Measurements from ENCODE around the gene PPP4R2. TPM values are rescaled to one million over a fixed set of nuclear protein-coding genes. Genes with fewer than 3 reads are reported as not detected.

Gene PPP4R2
- total RNA-seq, 3 donors from 2014 or later = 71.5 to 77.5 (median 75.3) TPM

GRCh38 chr3:73036694-73037591 is 40.3 kb downstream of the PPP4R2 start:
- no peak for DNase-seq
- no peaks in the 10 kb centered on the region for H3K9me3 ChIP-seq
- ATAC-seq = no peak
- intact Hi-C loops (cut with DNase I, micrococcal nuclease) = no loop called here
- H3K4me1 ChIP-seq (ENCODE audit: low read depth) = peaks cover 12% of the 10 kb centered on the region
- H3K4me3 ChIP-seq = no peak overlapping the region
- no peak for TF ChIP-seq CTCF (IDR thresholded peaks at IDR 0.05)
- no peaks in the 10 kb centered on the region for H3K36me3 ChIP-seq (ENCODE audit: low read depth)

- ATAC-seq (no peak), DNase-seq (no peak)
- Histone ChIP-seq H3K4me3 (no peak overlapping the region), H3K4me1 (ENCODE audit: low read depth) (peaks cover 20% of the 10 kb centered on the region), H3K36me3 (ENCODE audit: low read depth) (no peaks in the 10 kb centered on the region), H3K9me3 (no peaks in the 10 kb centered on the region)
- no peak for TF ChIP-seq CTCF (IDR thresholded peaks at IDR 0.05)
- intact Hi-C loops (cut with DNase I, micrococcal nuclease) = no loop called here
Observed at GRCh38 chr3:73041537-73041936, 44.9 kb downstream of the PPP4R2 start.

DNA sequence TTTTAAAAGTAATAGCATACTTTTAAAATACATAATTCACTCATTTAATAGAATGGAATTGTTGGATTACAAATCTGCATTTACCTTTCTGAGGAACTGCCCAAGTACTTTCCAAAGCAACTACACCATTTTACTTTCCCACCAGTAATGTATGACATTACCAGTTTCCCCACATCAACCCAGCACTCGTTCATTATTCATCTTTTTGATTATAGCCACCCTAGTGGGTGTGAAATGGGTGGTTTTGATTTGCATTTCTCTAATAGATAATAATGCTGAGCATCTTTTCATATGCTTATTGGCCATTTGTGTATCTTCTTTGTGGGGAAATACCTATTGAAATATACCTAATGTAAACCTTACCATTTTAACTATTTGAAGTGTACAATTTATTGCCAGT is 46.8 kb downstream of the PPP4R2 start:
- H3K4me1 ChIP-seq (ENCODE audit: low read depth) = peaks cover 14% of the 10 kb centered on the region

GRCh38 chr3:73045391-73045790 is 48.8 kb downstream of the PPP4R2 start:
- Histone ChIP-seq H3K36me3 (ENCODE audit: low read depth) (no peaks in the 10 kb centered on the region), H3K9me3 (no peaks in the 10 kb centered on the region), H3K4me3 (no peak overlapping the region), H3K4me1 (ENCODE audit: low read depth) (peaks cover 18% of the 10 kb centered on the region)
- no peak for TF ChIP-seq CTCF (IDR thresholded peaks at IDR 0.05)
- no peak for ATAC-seq
- intact Hi-C loops (cut with DNase I, micrococcal nuclease) = no loop called here
- no peak for DNase-seq

More for the DNA sequence above, 46.8 kb downstream of the PPP4R2 start:
- H3K36me3 ChIP-seq (ENCODE audit: low read depth) = no peaks in the 10 kb centered on the region
- no peak for TF ChIP-seq CTCF (IDR thresholded peaks at IDR 0.05)
- ATAC-seq (no peak), DNase-seq (no peak)
- H3K9me3 ChIP-seq = no peaks in the 10 kb centered on the region
- H3K4me3 ChIP-seq = no peak overlapping the region
- intact Hi-C loops (cut with DNase I, micrococcal nuclease) = no loop called here

DNA sequence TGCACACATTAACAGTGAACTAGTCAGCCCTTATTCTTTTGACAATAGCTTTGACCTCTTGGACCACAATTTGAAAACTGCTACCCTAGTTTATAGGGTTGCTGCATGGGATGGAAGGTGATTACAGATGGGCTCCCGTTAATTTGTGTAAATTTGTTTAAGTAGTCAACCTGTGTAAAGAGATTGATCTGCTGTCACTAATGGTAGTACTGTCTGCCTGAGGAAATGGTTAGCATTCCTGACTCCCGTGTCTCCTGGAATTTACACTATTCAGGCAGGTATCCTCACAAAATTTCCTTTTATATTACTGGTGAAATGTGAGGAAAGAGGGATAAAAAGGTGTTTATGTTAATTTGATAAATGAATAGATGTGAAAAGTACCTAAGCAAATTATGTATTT is 49.6 kb downstream of the PPP4R2 start:
- DNase-seq = no peak
- ATAC-seq = no peak
- no peaks in the 10 kb centered on the region for H3K36me3 ChIP-seq (ENCODE audit: low read depth)
- H3K9me3 ChIP-seq = no peaks in the 10 kb centered on the region
- no peak for TF ChIP-seq CTCF (IDR thresholded peaks at IDR 0.05)
- no peak overlapping the region for H3K4me3 ChIP-seq
- intact Hi-C loops (cut with DNase I, micrococcal nuclease) = no loop called here
- peaks cover 18% of the 10 kb centered on the region for H3K4me1 ChIP-seq (ENCODE audit: low read depth)

Data from mucosa of descending colon (tissue), 3 donors.